Aorta (tissue), 5 donors: ENCODE results near the gene WNT3A. TPM values are rescaled to one million over a fixed set of nuclear protein-coding genes. Genes with fewer than 3 reads are reported as not detected.

Experiments used
- ATAC-seq: fragments of 200-7000 bp; cut with Tn5 transposase; one replicate; pipeline ENCODE4 v1.9.1; 2022; ENCODE audit warnings: moderate library complexity; ENCODE audit not compliant: low FRiP score
- DNase-seq, 2 donors: peaks; one replicate each; pipeline ENCODE4 v3.0.0-alpha.2; 2020
- H3K27ac ChIP-seq, 2 donors: one replicate each; pipeline ENCODE4 v1.5.1; 2013; ENCODE audit warnings: low read length in 2 of 2, mild to moderate bottlenecking in 2 of 2, moderate library complexity in 2 of 2, control low read depth in 1 of 2, inconsistent platforms in 1 of 2, low read depth in 1 of 2
- H3K27me3 ChIP-seq, 2 donors: one replicate each; pipeline ENCODE4 v1.6.1; 2013; ENCODE audit warnings: control low read depth in 1 of 2, low read length in 1 of 2, mild to moderate bottlenecking in 1 of 2, moderate library complexity in 1 of 2; ENCODE audit not compliant: insufficient read depth in 2 of 2, control insufficient read depth in 1 of 2
- H3K36me3 ChIP-seq, 2 donors: one replicate each; pipeline ENCODE4 v1.6.1; 2013; ENCODE audit warnings: control low read depth in 1 of 2, low read length in 1 of 2, mild to moderate bottlenecking in 1 of 2; ENCODE audit not compliant: insufficient read depth in 2 of 2, control insufficient read depth in 1 of 2
- H3K4me1 ChIP-seq, 2 donors: one replicate each; pipeline ENCODE4 v1.6.1; 2013; ENCODE audit warnings: low read length in 2 of 2, control low read depth in 1 of 2, mild to moderate bottlenecking in 1 of 2, moderate library complexity in 1 of 2; ENCODE audit not compliant: insufficient read depth in 2 of 2, control insufficient read depth in 1 of 2
- H3K4me3 ChIP-seq, 2 donors: one replicate each; pipeline ENCODE4 v1.5.1; 2013; ENCODE audit warnings: low read length in 2 of 2, control low read depth in 1 of 2, mild to moderate bottlenecking in 1 of 2
- H3K9me3 ChIP-seq: one replicate; pipeline ENCODE4 v1.6.1; 2013; ENCODE audit warnings: mild to moderate bottlenecking, low read length; ENCODE audit not compliant: control insufficient read depth
- WGBS, 2 donors: extraction: QIAGEN DNeasy Blood & Tissue Kit; methylation state at CpG; one replicate each; pipeline ENCODE4 v1.1.7; 2013; 5-methylcytosine and 5-hydroxymethylcytosine counted together
- intact Hi-C, 2 donors: fragments of 100-400 bp; cut with DNase I; formaldehyde crosslinking; loops; one replicate each; pipeline versions ENCODE4 v1.14.2 to v1.15.0; 2022
- polyA plus RNA-seq, 2 donors: library from polyadenylated mRNA; stranded (reverse); fragments of 200-250 nt; gene quantifications; one replicate each; pipeline ENCODE4 v1.2.3, GENCODE V29; 2013
- total RNA-seq, 2 donors: library from RNA; stranded (reverse); fragmentation: NEBNext Ultra II Directional; extraction: Animal tissue kit (Norgen Biotek cat#: 25700); gene quantifications; one replicate each; pipeline ENCODE4 v1.2.1, GENCODE V29; 2021
- donor health status: healthy with polysubstance abuse.
- donor health status: Bipolar disorder and iron deficiency.
- donor health status: DM: no; HTN: no; CAD: no.
- donor health status: DM: no; HTN: no; CAD: no.
- donor health status: DM: yes; HTN: yes; CAD: no.

Gene WNT3A
- total and polyA plus RNA-seq, 4 donors: not detected

GRCh38 chr1:228094432-228095016, 87.7 kb downstream of the WNT3A start:
- Histone ChIP-seq H3K27ac (no peak overlapping the region), H3K36me3 (peaks cover 0 to 10% of the 10 kb centered on the region in 2 donors), H3K9me3 (peaks cover 2% of the 10 kb centered on the region), H3K4me3 (no peak overlapping the region), H3K4me1 (peaks cover 0 to 3% of the 10 kb centered on the region in 2 donors), H3K27me3 (no peaks in the 10 kb centered on the region)
- no peak for ATAC-seq
- WGBS, 2 donors: 89 to 95% methylated on average over 13 of the region's 13 CpGs
- intact Hi-C loops: no loop called here
- DNase-seq: no peak

GRCh38 chr1:228095161-228095560, 88.4 kb downstream of the WNT3A start:
- peaks cover 0 to 13% of the 10 kb centered on the region in 2 donors for H3K36me3 ChIP-seq
- H3K9me3 ChIP-seq: peaks cover 2% of the 10 kb centered on the region
- WGBS, 2 donors: 97 to 99% methylated on average over 4 of the region's 4 CpGs
- H3K4me3 ChIP-seq: no peak overlapping the region
- no peak for ATAC-seq
- peaks cover 0 to 3% of the 10 kb centered on the region in 2 donors for H3K4me1 ChIP-seq
- no peak for DNase-seq
- no peaks in the 10 kb centered on the region for H3K27me3 ChIP-seq
- no peak overlapping the region for H3K27ac ChIP-seq
- intact Hi-C loops: no loop called here

GRCh38 chr1:228095938-228096337, 89.1 kb downstream of the WNT3A start:
- H3K9me3 ChIP-seq: peaks cover 2% of the 10 kb centered on the region
- intact Hi-C loops: no loop called here
- no peaks in the 10 kb centered on the region for H3K4me1 ChIP-seq
- 94 to 96% methylated on average over 8 of the region's 8 CpGs for WGBS, 2 donors
- ATAC-seq: no peak
- H3K4me3 ChIP-seq: no peak overlapping the region
- no peak for DNase-seq
- peaks cover 0 to 13% of the 10 kb centered on the region in 2 donors for H3K36me3 ChIP-seq
- H3K27ac ChIP-seq: no peak overlapping the region
- H3K27me3 ChIP-seq: no peaks in the 10 kb centered on the region

GRCh38 chr1:228096416-228097332, 89.9 kb downstream of the WNT3A start:
- WGBS, 2 donors: 93 to 94% methylated on average over 13 of the region's 13 CpGs
- H3K4me3 ChIP-seq: no peak overlapping the region
- no peaks in the 10 kb centered on the region for H3K4me1 ChIP-seq
- ATAC-seq: no peak
- H3K27ac ChIP-seq: no peak overlapping the region
- DNase-seq: no peak
- intact Hi-C loops: no loop called here
- H3K9me3 ChIP-seq: peaks cover 2% of the 10 kb centered on the region
- H3K36me3 ChIP-seq: peaks cover 0 to 13% of the 10 kb centered on the region in 2 donors
- no peaks in the 10 kb centered on the region for H3K27me3 ChIP-seq

- 89 to 91% methylated on average over 34 of the region's 34 CpGs for WGBS, 2 donors
- no peaks in the 10 kb centered on the region for H3K27me3 ChIP-seq
- no peak for DNase-seq
These were observed 90.7 kb downstream of the WNT3A start for GRCh38 chr1:228097333-228098081.

GRCh38 chr1:228098323-228098931, 91.6 kb downstream of the WNT3A start:
- Histone ChIP-seq H3K4me3 (no peak overlapping the region), H3K27ac (no peak overlapping the region), H3K36me3 (peaks cover 0 to 13% of the 10 kb centered on the region in 2 donors), H3K9me3 (peaks cover 2% of the 10 kb centered on the region), H3K4me1 (no peaks in the 10 kb centered on the region), H3K27me3 (no peaks in the 10 kb centered on the region)
- no peak for ATAC-seq
- no peak for DNase-seq
- WGBS, 2 donors: 83 to 86% methylated on average over 28 of the region's 28 CpGs
- intact Hi-C loops: no loop called here

More at GRCh38 chr1:228097333-228098081, 90.7 kb downstream of the WNT3A start:
- no peak overlapping the region for H3K4me3 ChIP-seq
- peaks cover 0 to 13% of the 10 kb centered on the region in 2 donors for H3K36me3 ChIP-seq
- H3K4me1 ChIP-seq: no peaks in the 10 kb centered on the region
- no peak for ATAC-seq
- intact Hi-C loops: no loop called here
- no peak overlapping the region for H3K27ac ChIP-seq
- peaks cover 2% of the 10 kb centered on the region for H3K9me3 ChIP-seq

GRCh38 chr1:228099331-228099732, 92.5 kb downstream of the WNT3A start:
- ATAC-seq (no peak), DNase-seq (no peak)
- intact Hi-C loops: no loop called here
- H3K4me1 ChIP-seq: no peaks in the 10 kb centered on the region
- H3K9me3 ChIP-seq: peaks cover 2% of the 10 kb centered on the region
- H3K36me3 ChIP-seq: peaks cover 0 to 13% of the 10 kb centered on the region in 2 donors
- H3K4me3 ChIP-seq: no peak overlapping the region
- no peaks in the 10 kb centered on the region for H3K27me3 ChIP-seq
- H3K27ac ChIP-seq: no peak overlapping the region
- WGBS, 2 donors: 62 to 72% methylated on average over 4 of the region's 4 CpGs
